NOMO-1 treated with dmso at 0.1 percent for 144 hours (cell line): ENCODE results near the gene NKPD1.
"Not testable (repeated sequence)": the region's sequence is repeated elsewhere in the genome, so short reads cannot be mapped to it uniquely, and the experiment has no call there.

Experiments
- DNase-seq: peaks from one replicate; lab custom pipeline; 2025; ENCODE audit not compliant: unreplicated experiment; lab: John Stamatoyannopoulos, UW

Gene NKPD1

GRCh38 chr19:45119582-45119981, 41.2 kb downstream of the NKPD1 start:
- DNase-seq = no peak

GRCh38 chr19:45118591-45119355, 42.0 kb downstream of the NKPD1 start:
- DNase-seq = not testable (repeated sequence)

- DNase-seq = no peak
These were observed 42.7 kb downstream of the NKPD1 start for GRCh38 chr19:45118106-45118505.

- DNase-seq = no peak
These were observed 43.1 kb downstream of the NKPD1 start for GRCh38 chr19:45117671-45118070.

- no peak for DNase-seq
These were observed 43.6 kb downstream of the NKPD1 start for GRCh38 chr19:45117167-45117594.

- DNase-seq = no peak
These were observed 44.8 kb downstream of the NKPD1 start for GRCh38 chr19:45115809-45116615.

GRCh38 chr19:45114116-45114515, 46.7 kb downstream of the NKPD1 start:
- no peak for DNase-seq

- no peak for DNase-seq
These were observed 47.2 kb downstream of the NKPD1 start for GRCh38 chr19:45113628-45114027.

- DNase-seq = no peak
These were observed 48.5 kb downstream of the NKPD1 start for GRCh38 chr19:45112111-45112827.
